Astrocyte (in vitro differentiated cells and primary cell): Measurements from ENCODE around the gene WT1. TPM values are rescaled to one million over a fixed set of nuclear protein-coding genes. Genes with fewer than 3 reads are reported as not detected.

ENCODE experiments used
- DNase-seq: peaks from one replicate; pipeline ENCODE4 v3.0.0-alpha.2; 2010; ENCODE audit warnings: low read depth
- FAIRE-seq: peaks from 2 replicates; lab custom pipeline; 2011; peaks lifted over from hg19 to GRCh38; lab: Jason Lieb, UNC
- H2AFZ ChIP-seq: 2 replicates; pipeline ENCODE4 v1.6.0; 2012; ENCODE audit warnings: low read depth, low read length, inconsistent platforms
- H3K27ac ChIP-seq: 2 replicates; pipeline ENCODE4 v1.5.1; 2011; ENCODE audit warnings: low read depth, low read length, inconsistent platforms
- H3K27me3 ChIP-seq: 2 replicates; pipeline ENCODE4 v1.6.0; 2011; ENCODE audit warnings: low read length, inconsistent platforms; ENCODE audit not compliant: insufficient read depth
- H3K36me3 ChIP-seq: 2 replicates; pipeline ENCODE4 v1.5.1; 2011; ENCODE audit warnings: low read length, inconsistent platforms; ENCODE audit not compliant: insufficient read depth
- H3K4me1 ChIP-seq: 2 replicates; pipeline ENCODE4 v1.5.1; 2011; ENCODE audit warnings: low read length, inconsistent platforms; ENCODE audit not compliant: insufficient read depth
- H3K4me2 ChIP-seq: 2 replicates; pipeline ENCODE4 v1.6.0; 2012; ENCODE audit warnings: low read length, inconsistent platforms
- H3K4me3 ChIP-seq: 2 replicates; pipeline ENCODE4 v1.5.1; 2011; ENCODE audit warnings: low read depth, mild to moderate bottlenecking, low read length, inconsistent platforms; ENCODE audit not compliant: insufficient read depth
- H3K79me2 ChIP-seq: 2 replicates; pipeline ENCODE4 v1.6.0; 2012; ENCODE audit warnings: mild to moderate bottlenecking, low read length, inconsistent platforms; ENCODE audit not compliant: insufficient read depth
- H3K9ac ChIP-seq: 2 replicates; pipeline ENCODE4 v1.6.0; 2012; ENCODE audit warnings: mild to moderate bottlenecking, low read length, inconsistent platforms
- H3K9me3 ChIP-seq: 2 replicates; pipeline ENCODE4 v1.5.1; 2012; ENCODE audit warnings: low read depth, mild to moderate bottlenecking, low read length, inconsistent platforms; ENCODE audit not compliant: insufficient read depth
- H4K20me1 ChIP-seq: 2 replicates; pipeline ENCODE4 v1.6.0; 2012; ENCODE audit warnings: low read length, inconsistent platforms; ENCODE audit not compliant: insufficient read depth
- H3K27ac Mint-ChIP-seq: one replicate; pipeline ENCODE4 v1.8.0; 2021; ENCODE audit warnings: mild to moderate bottlenecking, mixed read lengths; ENCODE audit not compliant: unreplicated experiment
- H3K27me3 Mint-ChIP-seq: one replicate; pipeline ENCODE4 v1.8.0; 2021; ENCODE audit warnings: low read depth, mixed read lengths; ENCODE audit not compliant: unreplicated experiment
- H3K36me3 Mint-ChIP-seq: one replicate; pipeline ENCODE4 v1.8.0; 2021; ENCODE audit warnings: low read depth, mixed read lengths; ENCODE audit not compliant: unreplicated experiment
- H3K4me1 Mint-ChIP-seq: one replicate; pipeline ENCODE4 v1.8.0; 2021; ENCODE audit warnings: low read depth, mixed read lengths; ENCODE audit not compliant: unreplicated experiment
- H3K4me3 Mint-ChIP-seq: one replicate; pipeline ENCODE4 v1.8.0; 2021; ENCODE audit warnings: mild to moderate bottlenecking, moderate library complexity, mixed read lengths; ENCODE audit not compliant: unreplicated experiment
- H3K9me3 Mint-ChIP-seq: one replicate; pipeline ENCODE4 v1.8.0; 2021; ENCODE audit warnings: mild to moderate bottlenecking, mixed read lengths; ENCODE audit not compliant: unreplicated experiment
- CTCF ChIP-seq: IDR thresholded peaks from 2 replicates; pipeline ENCODE4 v1.5.1; 2011; ENCODE audit warnings: low read depth, mild to moderate bottlenecking, inconsistent platforms, low read length, moderate library complexity; ENCODE audit not compliant: insufficient read depth
- EZH2 ChIP-seq: IDR thresholded peaks from 2 replicates; pipeline ENCODE4 v1.6.1; 2012; ENCODE audit warnings: mild to moderate bottlenecking, low read length, inconsistent platforms; ENCODE audit not compliant: insufficient read depth
- total RNA-seq: library from RNA; stranded (reverse); gene quantifications from 2 replicates; pipeline ENCODE4 v1.2.1, GENCODE V29; 2021

WT1 gene
- total RNA-seq, 1 donor from 2014 or later: 0.45 TPM

- DNase-seq (no peak), FAIRE-seq (no peak)
- Mint-ChIP-seq H3K27me3 (peaks cover 77% of the 10 kb centered on the region), H3K36me3 (peaks cover 6% of the 10 kb centered on the region), H3K27ac (peak overlapping the region; percentile 24), H3K4me1 (peaks cover 2% of the 10 kb centered on the region), H3K4me3 (peak overlapping the region; percentile 5), H3K9me3 (peaks cover 27% of the 10 kb centered on the region)
- Histone ChIP-seq H3K79me2 (no peaks in the 10 kb centered on the region), H3K4me2 (peak overlapping the region; percentile 22), H2AFZ (no peak overlapping the region), H3K27me3 (peaks cover 80% of the 10 kb centered on the region), H3K9ac (no peak overlapping the region), H4K20me1 (peaks cover 6% of the 10 kb centered on the region), H3K4me1 (no peaks in the 10 kb centered on the region), H3K4me3 (no peak overlapping the region), H3K9me3 (no peaks in the 10 kb centered on the region), H3K27ac (no peak overlapping the region), H3K36me3 (no peaks in the 10 kb centered on the region)
- TF ChIP-seq CTCF (no peak), EZH2 (no peak)
Measured at GRCh38 chr11:32439501-32440210, 4.3 kb upstream of the WT1 start.

GRCh38 chr11:32438866-32439489 is 3.6 kb upstream of the WT1 start:
- Mint-ChIP-seq H3K4me3 (no peak overlapping the region), H3K4me1 (peaks cover 2% of the 10 kb centered on the region), H3K9me3 (peaks cover 29% of the 10 kb centered on the region), H3K27me3 (peaks cover 76% of the 10 kb centered on the region), H3K27ac (no peak overlapping the region), H3K36me3 (peaks cover 6% of the 10 kb centered on the region)
- Histone ChIP-seq H2AFZ (no peak overlapping the region), H3K4me1 (no peaks in the 10 kb centered on the region), H3K27me3 (peaks cover 87% of the 10 kb centered on the region), H3K9me3 (no peaks in the 10 kb centered on the region), H4K20me1 (peaks cover 6% of the 10 kb centered on the region), H3K27ac (no peak overlapping the region), H3K9ac (no peak overlapping the region), H3K4me2 (peak overlapping the region; percentile 22), H3K4me3 (no peak overlapping the region), H3K36me3 (no peaks in the 10 kb centered on the region), H3K79me2 (no peaks in the 10 kb centered on the region)
- no peak for DNase-seq
- FAIRE-seq: no peak
- peak; percentile 75 for TF ChIP-seq EZH2
- TF ChIP-seq CTCF: no peak

GRCh38 chr11:32438346-32438865 is 3.1 kb upstream of the WT1 start:
- Histone ChIP-seq H3K36me3 (no peaks in the 10 kb centered on the region), H2AFZ (no peak overlapping the region), H3K4me3 (no peak overlapping the region), H3K4me2 (peak overlapping the region; percentile 22), H3K27me3 (peaks cover 91% of the 10 kb centered on the region), H3K9me3 (no peaks in the 10 kb centered on the region), H4K20me1 (peaks cover 6% of the 10 kb centered on the region), H3K79me2 (no peaks in the 10 kb centered on the region), H3K4me1 (no peaks in the 10 kb centered on the region), H3K27ac (no peak overlapping the region), H3K9ac (no peak overlapping the region)
- Mint-ChIP-seq H3K4me3 (no peak overlapping the region), H3K27me3 (peaks cover 79% of the 10 kb centered on the region), H3K36me3 (peaks cover 6% of the 10 kb centered on the region), H3K4me1 (peaks cover 2% of the 10 kb centered on the region), H3K9me3 (peaks cover 30% of the 10 kb centered on the region), H3K27ac (peak overlapping the region; percentile 47)
- no peak for FAIRE-seq
- no peak for DNase-seq
- TF ChIP-seq EZH2 (peak; percentile 48), CTCF (no peak)
